Measurements from ENCODE around the gene SRL. TPM values are rescaled to one million over a fixed set of nuclear protein-coding genes. Genes with fewer than 3 reads are reported as not detected.

Gene SRL
- total RNA-seq, 2 experiments from 2014 or later, result not detected

DNA sequence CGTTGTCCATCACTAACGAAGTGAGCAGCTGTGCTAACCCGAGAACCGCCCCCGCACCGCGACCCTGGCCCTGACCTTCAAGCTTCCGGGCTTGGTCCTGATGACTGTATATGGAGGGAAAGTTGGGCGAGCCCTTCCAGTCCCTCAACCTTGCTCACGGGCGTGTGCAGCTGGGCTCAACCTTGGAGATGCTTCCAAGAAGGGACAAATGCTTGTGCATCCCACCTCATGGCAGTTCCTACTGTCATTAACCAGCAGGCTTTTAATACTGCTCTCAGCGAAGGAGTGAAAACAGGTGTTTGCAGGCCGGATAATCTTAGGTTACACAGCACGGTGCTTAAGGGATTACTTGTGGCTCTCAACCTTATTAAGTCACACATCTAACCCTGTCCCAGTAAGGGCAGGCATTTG is 33.5 kb downstream of the SRL start:
- Mint-ChIP-seq H3K9me3 (no peaks in the 10 kb centered on the region), H3K4me1 (ENCODE audit: low read depth) (peaks cover 9% of the 10 kb centered on the region), H3K27me3 (peaks cover 5% of the 10 kb centered on the region), H3K36me3 (ENCODE audit: low read depth) (no peaks in the 10 kb centered on the region), H3K27ac (no peak overlapping the region), H3K4me3 (no peak overlapping the region)
- H3K9me3 ChIP-seq (ENCODE audit: control insufficient read depth in 1 of 2, insufficient read depth in 1 of 2, low read length in 2 of 2), result no peaks in the 10 kb centered on the region
- H3K36me3 ChIP-seq (ENCODE audit: insufficient read depth, low read length), result no peaks in the 10 kb centered on the region
- peaks cover 0 to 3% of the 10 kb centered on the region in 2 experiments for H3K27me3 ChIP-seq (ENCODE audit: control insufficient read depth in 1 of 2, insufficient read depth in 2 of 2, low read length in 2 of 2)
- H3K4me3 ChIP-seq (ENCODE audit: low read length), result no peak overlapping the region
- H3K4me1 ChIP-seq (ENCODE audit: insufficient read depth, low read length), result peaks cover 19% of the 10 kb centered on the region
- ChIA-PET CTCF (no interaction called here), POLR2A (no interaction called here)
- ATAC-seq (ENCODE audit: poor library complexity) (no peak), DNase-seq (no peak)
- H3K27ac ChIP-seq (ENCODE audit: low read depth in 1 of 2, low read length in 2 of 2), result no peak overlapping the region
- intact Hi-C loops (cut with DNase I, micrococcal nuclease), result no loop called here
- TF ChIP-seq, protein P1, sequence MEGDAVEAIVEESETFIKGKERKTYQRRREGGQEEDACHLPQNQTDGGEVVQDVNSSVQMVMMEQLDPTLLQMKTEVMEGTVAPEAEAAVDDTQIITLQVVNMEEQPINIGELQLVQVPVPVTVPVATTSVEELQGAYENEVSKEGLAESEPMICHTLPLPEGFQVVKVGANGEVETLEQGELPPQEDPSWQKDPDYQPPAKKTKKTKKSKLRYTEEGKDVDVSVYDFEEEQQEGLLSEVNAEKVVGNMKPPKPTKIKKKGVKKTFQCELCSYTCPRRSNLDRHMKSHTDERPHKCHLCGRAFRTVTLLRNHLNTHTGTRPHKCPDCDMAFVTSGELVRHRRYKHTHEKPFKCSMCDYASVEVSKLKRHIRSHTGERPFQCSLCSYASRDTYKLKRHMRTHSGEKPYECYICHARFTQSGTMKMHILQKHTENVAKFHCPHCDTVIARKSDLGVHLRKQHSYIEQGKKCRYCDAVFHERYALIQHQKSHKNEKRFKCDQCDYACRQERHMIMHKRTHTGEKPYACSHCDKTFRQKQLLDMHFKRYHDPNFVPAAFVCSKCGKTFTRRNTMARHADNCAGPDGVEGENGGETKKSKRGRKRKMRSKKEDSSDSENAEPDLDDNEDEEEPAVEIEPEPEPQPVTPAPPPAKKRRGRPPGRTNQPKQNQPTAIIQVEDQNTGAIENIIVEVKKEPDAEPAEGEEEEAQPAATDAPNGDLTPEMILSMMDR (IDR thresholded peaks at IDR 0.05), result no peak

DNA sequence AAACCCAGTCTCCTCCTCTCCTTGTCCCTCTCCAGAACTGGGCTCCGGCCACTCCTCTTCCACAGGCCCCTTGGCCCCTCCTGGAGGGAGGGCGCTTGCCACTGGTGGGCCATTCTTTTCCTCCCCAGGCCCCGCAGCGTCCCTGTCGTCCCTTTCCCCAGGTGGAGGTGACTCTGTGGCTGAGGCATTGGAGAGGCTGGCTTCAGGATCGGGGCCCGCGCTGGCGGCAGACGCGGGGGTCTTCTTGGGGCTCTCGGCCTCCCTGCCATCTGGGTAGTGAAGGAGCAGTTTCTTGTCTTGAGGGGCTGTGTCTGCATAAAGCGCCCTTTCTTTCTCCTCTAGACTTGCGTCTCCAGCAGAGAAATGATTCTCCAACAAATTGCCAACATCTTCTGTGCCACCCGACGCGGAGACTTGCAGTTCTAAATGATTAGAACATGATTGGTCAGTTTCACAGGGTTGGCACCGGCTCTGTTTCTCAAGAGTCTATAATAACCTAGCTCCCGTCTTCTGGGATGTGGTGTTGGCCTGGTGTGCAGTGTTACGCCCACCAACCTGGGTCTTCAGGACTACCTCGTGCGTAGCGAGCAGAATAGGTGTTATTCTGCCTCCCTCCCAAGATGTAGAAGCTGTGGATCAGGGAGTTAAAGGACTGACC is 34.1 kb downstream of the SRL start:
- POLR2A ChIA-PET, result no interaction called here
- H3K27me3 Mint-ChIP-seq, result peaks cover 5% of the 10 kb centered on the region
- Histone ChIP-seq H3K27ac (ENCODE audit: low read depth in 1 of 2, low read length in 2 of 2) (no peak overlapping the region), H3K36me3 (ENCODE audit: insufficient read depth, low read length) (no peaks in the 10 kb centered on the region), H3K4me1 (ENCODE audit: insufficient read depth, low read length) (peaks cover 19% of the 10 kb centered on the region), H3K27me3 (ENCODE audit: control insufficient read depth in 1 of 2, insufficient read depth in 2 of 2, low read length in 2 of 2) (peaks cover 0 to 3% of the 10 kb centered on the region in 2 experiments), H3K4me3 (ENCODE audit: low read length) (no peak overlapping the region), H3K9me3 (ENCODE audit: control insufficient read depth in 1 of 2, insufficient read depth in 1 of 2, low read length in 2 of 2) (no peaks in the 10 kb centered on the region)
- H3K9me3 Mint-ChIP-seq, result no peaks in the 10 kb centered on the region
- TF ChIP-seq, protein P1 (IDR thresholded peaks at IDR 0.05), result no peak
- H3K27ac Mint-ChIP-seq, result no peak overlapping the region
- intact Hi-C loops (cut with DNase I, micrococcal nuclease), result no loop called here
- no peak overlapping the region for H3K4me3 Mint-ChIP-seq
- ATAC-seq (ENCODE audit: poor library complexity) (no peak), DNase-seq (no peak)
- H3K4me1 Mint-ChIP-seq (ENCODE audit: low read depth), result peaks cover 9% of the 10 kb centered on the region
- no peaks in the 10 kb centered on the region for H3K36me3 Mint-ChIP-seq (ENCODE audit: low read depth)
- CTCF ChIA-PET, result no interaction called here

DNA sequence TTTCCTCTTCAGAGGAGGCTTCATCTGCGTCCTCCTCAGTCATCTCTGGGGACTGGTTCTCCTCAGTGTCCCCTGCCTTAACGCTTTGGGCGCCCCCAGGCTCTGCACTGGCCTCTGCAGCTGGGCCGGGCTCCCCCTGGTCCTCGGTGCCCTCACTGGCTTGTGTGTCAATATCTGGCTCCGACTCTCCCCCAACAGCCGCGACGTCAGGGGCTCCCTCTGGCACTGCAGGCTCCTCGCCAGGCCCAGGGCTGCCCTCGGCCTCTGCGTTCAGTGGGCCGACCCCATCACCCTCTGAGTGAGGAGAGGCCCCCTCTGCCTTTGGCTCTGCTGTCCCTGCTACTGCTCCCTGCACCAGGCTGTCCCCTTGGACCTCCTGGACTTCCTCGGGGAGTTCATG is 34.7 kb downstream of the SRL start:
- DNase-seq, result no peak
- H3K4me1 ChIP-seq (ENCODE audit: insufficient read depth, low read length), result peaks cover 19% of the 10 kb centered on the region
- no peak for ATAC-seq (ENCODE audit: poor library complexity)
- Mint-ChIP-seq H3K4me1 (ENCODE audit: low read depth) (peaks cover 9% of the 10 kb centered on the region), H3K27ac (no peak overlapping the region), H3K27me3 (peaks cover 5% of the 10 kb centered on the region), H3K36me3 (ENCODE audit: low read depth) (no peaks in the 10 kb centered on the region), H3K9me3 (no peaks in the 10 kb centered on the region), H3K4me3 (no peak overlapping the region)
- H3K27ac ChIP-seq (ENCODE audit: low read depth in 1 of 2, low read length in 2 of 2), result no peak overlapping the region
- CTCF ChIA-PET, result no interaction called here
- peaks cover 0 to 3% of the 10 kb centered on the region in 2 experiments for H3K27me3 ChIP-seq (ENCODE audit: control insufficient read depth in 1 of 2, insufficient read depth in 2 of 2, low read length in 2 of 2)
- intact Hi-C loops (cut with DNase I, micrococcal nuclease), result no loop called here
- no peaks in the 10 kb centered on the region for H3K36me3 ChIP-seq (ENCODE audit: insufficient read depth, low read length)
- H3K9me3 ChIP-seq (ENCODE audit: control insufficient read depth in 1 of 2, insufficient read depth in 1 of 2, low read length in 2 of 2), result no peaks in the 10 kb centered on the region
- peak overlapping the region; percentile 29 for H3K4me3 ChIP-seq (ENCODE audit: low read length)
- TF ChIP-seq, protein P1 (IDR thresholded peaks at IDR 0.05), result no peak
- POLR2A ChIA-PET, result no interaction called here
